Mucosa of stomach (tissue), 1 donor: ENCODE results near the gene IRAK3.
"Not testable (repeated sequence)": the region's sequence is repeated elsewhere in the genome, so short reads cannot be mapped to it uniquely, and the experiment has no call there.

Experiments
- H3K27me3 ChIP-seq: one replicate; pipeline ENCODE4 v1.7.0; 2013; ENCODE audit warnings: mild to moderate bottlenecking, low read length; ENCODE audit not compliant: control insufficient read depth, insufficient read depth
- H3K36me3 ChIP-seq: one replicate; pipeline ENCODE4 v1.7.0; 2013; ENCODE audit warnings: low read length; ENCODE audit not compliant: control insufficient read depth, insufficient read depth
- H3K4me1 ChIP-seq: one replicate; pipeline ENCODE4 v1.7.0; 2013; ENCODE audit warnings: mild to moderate bottlenecking, low read length; ENCODE audit not compliant: control insufficient read depth, insufficient read depth
- H3K4me3 ChIP-seq: one replicate; pipeline ENCODE4 v1.7.0; 2013; ENCODE audit warnings: low read length
- H3K9ac ChIP-seq: one replicate; pipeline ENCODE4 v1.7.0; 2013; ENCODE audit warnings: mild to moderate bottlenecking, low read length, moderate library complexity
- H3K9me3 ChIP-seq: one replicate; pipeline ENCODE4 v1.7.0; 2013; ENCODE audit warnings: mild to moderate bottlenecking, low read length, moderate library complexity; ENCODE audit not compliant: control insufficient read depth
- donor health status: Pancreatic carcinoma.

Gene IRAK3

GRCh38 chr12:66234773-66235625 is 46.0 kb downstream of the IRAK3 start:
- not testable (repeated sequence) for H3K4me1 ChIP-seq, H3K27me3 ChIP-seq, H3K4me3 ChIP-seq, H3K9me3 ChIP-seq, H3K36me3 ChIP-seq, H3K9ac ChIP-seq

GRCh38 chr12:66235626-66236281 is 46.7 kb downstream of the IRAK3 start:
- Histone ChIP-seq H3K4me1 (no peaks in the 10 kb centered on the region), H3K27me3 (no peaks in the 10 kb centered on the region), H3K9ac (no peak overlapping the region), H3K9me3 (no peaks in the 10 kb centered on the region), H3K36me3 (no peaks in the 10 kb centered on the region), H3K4me3 (no peak overlapping the region)

- not testable (repeated sequence) for H3K27me3 ChIP-seq, H3K9me3 ChIP-seq, H3K36me3 ChIP-seq, H3K4me3 ChIP-seq, H3K4me1 ChIP-seq, H3K9ac ChIP-seq
Measured at GRCh38 chr12:66236282-66236675, 47.3 kb downstream of the IRAK3 start.

- Histone ChIP-seq H3K27me3 (no peaks in the 10 kb centered on the region), H3K4me1 (no peaks in the 10 kb centered on the region), H3K9ac (no peak overlapping the region), H3K4me3 (no peak overlapping the region), H3K36me3 (no peaks in the 10 kb centered on the region), H3K9me3 (no peaks in the 10 kb centered on the region)
Measured at GRCh38 chr12:66236969-66237368, 48.0 kb downstream of the IRAK3 start.

GRCh38 chr12:66237505-66238175 is 48.6 kb downstream of the IRAK3 start:
- Histone ChIP-seq H3K27me3 (no peaks in the 10 kb centered on the region), H3K36me3 (no peaks in the 10 kb centered on the region), H3K4me1 (no peaks in the 10 kb centered on the region), H3K4me3 (no peak overlapping the region), H3K9me3 (no peaks in the 10 kb centered on the region), H3K9ac (no peak overlapping the region)

- Histone ChIP-seq H3K4me3 (no peak overlapping the region), H3K27me3 (no peaks in the 10 kb centered on the region), H3K9me3 (no peaks in the 10 kb centered on the region), H3K4me1 (no peaks in the 10 kb centered on the region), H3K9ac (no peak overlapping the region), H3K36me3 (no peaks in the 10 kb centered on the region)
Measured at GRCh38 chr12:66239295-66239694, 50.3 kb downstream of the IRAK3 start.

- H3K9me3 ChIP-seq: no peaks in the 10 kb centered on the region
- H3K27me3 ChIP-seq: no peaks in the 10 kb centered on the region
- no peaks in the 10 kb centered on the region for H3K4me1 ChIP-seq
- no peaks in the 10 kb centered on the region for H3K36me3 ChIP-seq
- no peak overlapping the region for H3K9ac ChIP-seq
- no peak overlapping the region for H3K4me3 ChIP-seq
Measured at GRCh38 chr12:66240096-66240820, 51.2 kb downstream of the IRAK3 start.

GRCh38 chr12:66241061-66242043 is 52.3 kb downstream of the IRAK3 start:
- Histone ChIP-seq H3K9ac (no peak overlapping the region), H3K36me3 (no peaks in the 10 kb centered on the region), H3K27me3 (no peaks in the 10 kb centered on the region), H3K4me3 (no peak overlapping the region), H3K9me3 (no peaks in the 10 kb centered on the region), H3K4me1 (no peaks in the 10 kb centered on the region)

GRCh38 chr12:66242311-66242710 is 53.3 kb downstream of the IRAK3 start:
- no peaks in the 10 kb centered on the region for H3K36me3 ChIP-seq
- no peak overlapping the region for H3K9ac ChIP-seq
- H3K4me1 ChIP-seq: no peaks in the 10 kb centered on the region

GRCh38 chr12:66243911-66244310 is 54.9 kb downstream of the IRAK3 start:
- Histone ChIP-seq H3K9me3 (no peaks in the 10 kb centered on the region), H3K9ac (no peak overlapping the region), H3K27me3 (no peaks in the 10 kb centered on the region), H3K36me3 (no peaks in the 10 kb centered on the region), H3K4me1 (no peaks in the 10 kb centered on the region), H3K4me3 (no peak overlapping the region)

More at GRCh38 chr12:66242311-66242710, 53.3 kb downstream of the IRAK3 start:
- H3K9me3 ChIP-seq: no peaks in the 10 kb centered on the region
- H3K27me3 ChIP-seq: no peaks in the 10 kb centered on the region
- no peak overlapping the region for H3K4me3 ChIP-seq

- H3K9ac ChIP-seq: no peak overlapping the region
- H3K27me3 ChIP-seq: no peaks in the 10 kb centered on the region
- no peak overlapping the region for H3K4me3 ChIP-seq
- no peaks in the 10 kb centered on the region for H3K9me3 ChIP-seq
- H3K36me3 ChIP-seq: no peaks in the 10 kb centered on the region
- H3K4me1 ChIP-seq: no peaks in the 10 kb centered on the region
Measured at GRCh38 chr12:66244446-66244845, 55.4 kb downstream of the IRAK3 start.
